HG02884 (cell line): Measurements from ENCODE around the gene SLC8A1.
A peak's percentile ranks its signal among the peaks of the same experiment; 100 is the strongest.

Experiments used
- ATAC-seq: cut with Tn5 transposase; IDR thresholded peaks from one replicate; pipeline ENCODE4 v1.9.1; 2021; ENCODE audit warnings: mild to moderate bottlenecking, moderate library complexity; ENCODE audit not compliant: unreplicated experiment

Gene SLC8A1

GRCh38 chr2:40358783-40359182, 93.1 kb downstream of the SLC8A1 start:
- ATAC-seq = no peak

- ATAC-seq = no peak
These were observed 94.2 kb downstream of the SLC8A1 start for GRCh38 chr2:40357667-40358066.

- no peak for ATAC-seq
These were observed 96.4 kb downstream of the SLC8A1 start for GRCh38 chr2:40355451-40355850.

GRCh38 chr2:40353231-40353630, 98.7 kb downstream of the SLC8A1 start:
- ATAC-seq = no peak

GRCh38 chr2:40352703-40353099, 99.2 kb downstream of the SLC8A1 start:
- no peak for ATAC-seq

GRCh38 chr2:40352041-40352702, 99.7 kb downstream of the SLC8A1 start:
- no peak for ATAC-seq

DNA sequence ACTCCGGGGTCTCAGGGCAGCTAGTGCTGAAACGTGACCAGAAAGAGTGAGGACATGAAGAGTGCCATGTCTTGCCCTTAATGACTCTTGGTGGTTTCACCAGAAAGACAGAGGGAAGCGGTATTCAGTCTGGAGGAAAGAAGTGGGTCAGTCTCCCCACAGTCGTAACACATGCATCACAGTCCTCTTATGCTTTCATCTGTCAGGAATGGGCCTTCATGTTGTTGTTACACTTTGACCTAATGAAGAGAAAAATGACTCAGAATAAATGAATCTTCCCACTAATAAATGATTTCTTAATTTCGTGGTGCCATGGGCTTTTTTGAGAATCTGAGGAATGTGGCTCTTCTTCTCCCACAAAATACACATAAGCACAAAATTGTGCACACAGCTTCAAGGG, 103.2 kb downstream of the SLC8A1 start:
- no peak for ATAC-seq

DNA sequence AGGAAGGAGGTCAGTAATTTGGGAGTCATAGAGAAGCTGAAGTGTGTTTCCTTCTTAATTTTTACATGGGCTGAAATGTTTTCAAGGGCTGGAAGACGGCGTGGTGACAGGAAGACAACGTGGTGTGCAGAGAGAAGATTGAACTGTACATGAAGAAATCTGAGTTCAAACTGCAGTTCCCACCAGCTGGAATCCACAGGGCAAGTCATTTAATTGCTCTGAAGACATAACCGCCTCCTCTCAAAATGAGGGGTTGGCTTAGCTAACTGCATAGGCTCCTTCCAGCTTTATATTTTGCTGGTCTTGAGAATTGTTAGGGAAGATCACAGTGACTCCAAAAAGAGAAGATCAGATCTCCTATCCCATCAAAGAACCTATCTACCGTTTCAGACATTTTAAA, 103.9 kb downstream of the SLC8A1 start:
- no peak for ATAC-seq

- ATAC-seq = peak; percentile 77
These were observed 105.1 kb downstream of the SLC8A1 start for GRCh38 chr2:40346535-40347354.

- ATAC-seq = no peak
These were observed 107.5 kb downstream of the SLC8A1 start for GRCh38 chr2:40344364-40344763.

DNA sequence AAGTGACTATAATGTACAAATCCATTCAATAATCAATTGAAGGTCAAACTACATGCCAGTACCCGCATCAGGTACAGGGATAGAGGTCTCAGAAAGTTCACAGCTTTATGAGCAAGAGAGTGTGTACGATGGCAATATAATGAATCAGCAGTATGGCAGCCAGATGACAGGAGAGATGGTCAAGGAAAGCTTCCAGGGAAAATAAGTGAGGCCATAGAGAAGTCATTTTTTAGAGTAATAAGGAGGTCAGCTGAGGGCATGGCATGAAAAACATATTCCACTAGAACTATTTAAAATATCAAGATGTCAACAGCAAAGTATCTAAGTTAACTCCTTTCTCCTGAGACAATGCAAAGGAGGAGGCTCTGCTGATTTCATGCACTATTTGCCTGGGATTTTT, 108.0 kb downstream of the SLC8A1 start:
- ATAC-seq = no peak

- ATAC-seq = no peak
These were observed 110.7 kb downstream of the SLC8A1 start for GRCh38 chr2:40341198-40341597.

DNA sequence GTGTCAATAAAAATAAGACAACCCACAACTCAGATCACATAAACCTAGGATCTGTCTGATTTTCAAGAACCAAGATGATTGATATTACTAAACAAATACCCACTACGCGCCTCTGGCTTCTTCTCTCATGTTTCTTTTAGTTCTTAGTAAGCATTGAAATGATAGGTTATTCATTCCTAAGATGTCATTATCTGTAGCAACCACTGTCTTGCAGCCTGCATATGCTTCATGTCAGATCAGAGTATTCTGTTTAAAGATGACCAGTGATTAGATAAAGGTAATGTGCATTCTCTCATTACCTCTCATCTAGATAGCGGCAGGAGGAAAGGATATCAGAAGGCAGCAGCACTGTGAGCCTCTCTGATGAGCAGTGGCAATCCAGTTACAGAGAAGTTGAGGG, 112.9 kb downstream of the SLC8A1 start:
- no peak for ATAC-seq

DNA sequence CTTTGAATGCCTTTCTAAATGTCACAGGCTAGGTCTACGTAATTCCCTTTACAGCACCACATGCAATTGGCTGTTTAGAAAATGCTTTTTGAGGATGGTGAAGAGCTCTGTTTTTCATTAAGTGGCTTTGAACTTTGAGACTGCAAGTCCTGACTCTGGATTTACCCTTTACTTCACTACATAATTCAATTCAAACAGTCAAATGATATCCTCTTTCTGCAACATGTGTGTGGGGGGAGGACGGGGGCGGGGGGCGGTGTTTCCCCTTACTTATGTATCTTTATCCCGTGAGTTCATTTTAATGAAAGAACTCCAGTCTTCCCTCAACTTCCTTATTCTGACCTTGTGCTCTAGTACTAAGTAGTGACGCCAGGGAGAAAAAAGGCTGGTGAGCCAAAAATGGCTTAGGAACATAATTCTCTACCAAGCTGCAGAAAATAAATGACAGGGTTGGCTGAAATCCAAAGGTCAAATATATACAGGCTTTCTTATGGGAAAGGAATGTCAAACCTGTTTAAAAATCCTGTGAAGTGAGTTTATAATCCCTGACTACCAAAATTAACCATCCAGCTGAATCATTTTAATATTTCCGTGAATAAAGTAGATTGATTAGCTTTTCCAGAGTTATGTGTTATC, 119.6 kb downstream of the SLC8A1 start:
- ATAC-seq = no peak

GRCh38 chr2:40330096-40330495, 121.8 kb downstream of the SLC8A1 start:
- no peak for ATAC-seq

- no peak for ATAC-seq
These were observed 122.2 kb downstream of the SLC8A1 start for GRCh38 chr2:40329739-40330030.

- no peak for ATAC-seq
These were observed 126.8 kb downstream of the SLC8A1 start for GRCh38 chr2:40325116-40325515.

GRCh38 chr2:40324656-40325055, 127.2 kb downstream of the SLC8A1 start:
- no peak for ATAC-seq

DNA sequence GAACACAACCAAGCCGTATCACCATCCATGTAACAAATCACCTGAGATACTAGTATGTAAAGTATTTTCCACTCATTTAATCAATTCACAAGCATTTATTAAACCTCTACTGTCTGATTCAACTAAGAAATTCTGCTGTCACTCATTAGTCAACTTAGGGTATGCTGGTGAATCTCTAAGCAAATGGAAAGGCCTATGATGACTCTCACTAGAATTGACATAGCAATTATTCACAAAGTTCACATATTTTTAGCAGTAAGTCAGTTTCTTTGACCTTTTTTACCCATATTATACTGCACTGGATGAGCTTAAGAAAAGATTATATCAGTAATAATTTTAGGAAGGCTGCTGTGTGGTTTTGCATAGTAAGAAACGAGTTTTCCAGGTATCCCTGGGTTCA, 130.1 kb downstream of the SLC8A1 start:
- no peak for ATAC-seq

DNA sequence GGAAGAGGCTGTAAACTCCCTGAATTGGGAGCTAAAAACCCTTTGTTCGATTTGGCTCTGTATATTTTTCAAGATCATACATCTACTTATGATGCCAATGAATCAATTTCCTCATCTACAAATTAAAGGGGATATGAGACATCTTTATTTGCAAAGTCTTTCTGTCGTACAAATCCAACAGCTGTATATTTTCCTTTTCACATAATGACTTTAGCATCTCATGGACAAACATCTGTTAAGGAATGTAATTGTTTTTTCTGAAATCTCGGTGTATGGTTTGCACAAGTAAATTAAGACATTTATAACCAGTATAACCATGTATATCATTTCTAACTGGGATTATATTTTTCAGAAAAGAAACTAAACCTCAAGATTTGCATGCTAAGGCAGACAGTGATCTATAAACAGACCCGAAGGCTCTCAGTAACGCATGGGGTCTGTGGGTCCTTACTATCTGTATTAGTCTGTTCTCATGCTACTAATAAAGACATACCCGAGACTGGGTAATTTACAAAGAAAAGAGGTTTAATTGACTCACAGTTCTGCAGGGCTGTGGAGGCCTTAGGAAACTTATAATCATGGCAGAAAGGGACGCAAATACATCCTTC, 130.8 kb downstream of the SLC8A1 start:
- peak; percentile 87 for ATAC-seq

GRCh38 chr2:40318921-40319320, 133.0 kb downstream of the SLC8A1 start:
- no peak for ATAC-seq

DNA sequence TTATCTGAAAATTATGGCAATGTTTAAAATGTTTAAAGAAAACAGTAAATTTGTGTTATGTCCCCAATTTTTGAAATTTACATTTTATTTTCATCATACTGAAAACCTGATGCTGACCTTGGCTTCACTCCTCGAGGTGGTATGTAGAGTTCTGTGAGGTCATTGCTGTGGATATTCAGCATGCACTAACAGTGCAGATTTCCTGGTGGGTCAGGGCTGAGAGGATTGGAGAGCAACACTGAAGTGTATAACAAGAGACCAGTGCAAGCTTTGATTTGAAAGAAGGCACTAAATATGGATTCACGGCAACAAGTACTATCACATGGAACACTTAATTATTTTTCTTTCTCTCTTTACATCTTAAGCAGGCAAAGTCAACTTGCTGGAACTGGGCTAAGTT, 134.1 kb downstream of the SLC8A1 start:
- no peak for ATAC-seq
